Loucy (cell line): ENCODE results near the gene GCNT2.

Experiments
- EZH2phosphoT487 ChIP-seq: fragments of 200-600 bp; IDR thresholded peaks from 2 replicates; pipeline ENCODE4 v1.6.1; 2018; ENCODE audit warnings: antibody characterized with exemption, mild to moderate bottlenecking, moderate library complexity, borderline replicate concordance
- TF ChIP-seq, protein P1 (sequence below): fragments of 200-600 bp; sonication (generic); conservative IDR thresholded peaks from 2 replicates; pipeline ENCODE4 v1.5.1; 2014; ENCODE audit warnings: mild to moderate bottlenecking, antibody characterized with exemption, low read length

DNA sequence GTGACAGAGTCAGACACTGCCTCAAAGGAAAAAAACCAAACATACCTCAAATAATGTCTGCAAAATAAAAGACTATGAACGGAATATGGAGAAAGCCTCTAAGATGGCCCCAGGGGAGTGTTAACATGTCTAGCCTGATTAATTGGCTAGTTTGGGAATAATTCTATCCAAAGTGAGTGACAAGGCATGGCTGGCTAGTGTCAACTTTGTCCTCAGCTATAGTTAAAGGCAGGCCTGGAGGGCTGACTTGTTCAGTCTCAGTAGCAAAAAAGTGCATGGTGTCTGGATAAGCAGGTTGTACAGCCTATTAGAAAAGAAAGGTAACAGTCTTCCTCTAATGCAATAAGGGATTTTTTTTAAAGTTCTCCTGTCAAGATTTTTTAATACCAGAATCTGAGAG, 32.7 kb downstream of the GCNT2 start:
- TF ChIP-seq, protein P1, sequence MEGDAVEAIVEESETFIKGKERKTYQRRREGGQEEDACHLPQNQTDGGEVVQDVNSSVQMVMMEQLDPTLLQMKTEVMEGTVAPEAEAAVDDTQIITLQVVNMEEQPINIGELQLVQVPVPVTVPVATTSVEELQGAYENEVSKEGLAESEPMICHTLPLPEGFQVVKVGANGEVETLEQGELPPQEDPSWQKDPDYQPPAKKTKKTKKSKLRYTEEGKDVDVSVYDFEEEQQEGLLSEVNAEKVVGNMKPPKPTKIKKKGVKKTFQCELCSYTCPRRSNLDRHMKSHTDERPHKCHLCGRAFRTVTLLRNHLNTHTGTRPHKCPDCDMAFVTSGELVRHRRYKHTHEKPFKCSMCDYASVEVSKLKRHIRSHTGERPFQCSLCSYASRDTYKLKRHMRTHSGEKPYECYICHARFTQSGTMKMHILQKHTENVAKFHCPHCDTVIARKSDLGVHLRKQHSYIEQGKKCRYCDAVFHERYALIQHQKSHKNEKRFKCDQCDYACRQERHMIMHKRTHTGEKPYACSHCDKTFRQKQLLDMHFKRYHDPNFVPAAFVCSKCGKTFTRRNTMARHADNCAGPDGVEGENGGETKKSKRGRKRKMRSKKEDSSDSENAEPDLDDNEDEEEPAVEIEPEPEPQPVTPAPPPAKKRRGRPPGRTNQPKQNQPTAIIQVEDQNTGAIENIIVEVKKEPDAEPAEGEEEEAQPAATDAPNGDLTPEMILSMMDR = no peak
- no peak for TF ChIP-seq EZH2phosphoT487
